Adrenal gland (tissue), 12 donors: Measurements from ENCODE around the gene DUSP7. TPM values are rescaled to one million over a fixed set of nuclear protein-coding genes. Genes with fewer than 3 reads are reported as not detected.

Source experiments
- DNase-seq, 7 donors: peaks; one replicate each; pipeline ENCODE4 v3.0.0-alpha.2; 2019 to 2020
- H3K27ac ChIP-seq, 5 donors: fragments of 200-600 bp; sonication (generic) in 4 of 5; 1 replicate in 3 of 5; 2 replicates in 2 of 5; pipeline versions ENCODE4 v1.5.1 to v1.8.0; 2016 to 2020; ENCODE audit warnings: mild to moderate bottlenecking in 1 of 5
- H3K27me3 ChIP-seq: fragments of 200-600 bp; 2 replicates; pipeline ENCODE4 v1.8.0; 2021
- H3K36me3 ChIP-seq, 2 donors: fragments of 200-600 bp; replicated peaks in 1 of 2; 1 replicate in 1 of 2; 2 replicates in 1 of 2; pipeline versions ENCODE4 v1.5.1 to v1.8.0; 2018 to 2022
- H3K4me1 ChIP-seq, 2 donors: fragments of 200-600 bp; replicated peaks in 1 of 2; 1 replicate in 1 of 2; 2 replicates in 1 of 2; pipeline versions ENCODE4 v1.5.1 to v1.8.0; 2018 to 2021
- H3K4me3 ChIP-seq, 4 donors: fragments of 200-600 bp; sonication (generic) in 3 of 4; one replicate each; pipeline ENCODE4 v1.5.1; 2016 to 2018
- H3K9me3 ChIP-seq, 3 donors: fragments of 200-600 bp; sonication (generic) in 1 of 3; replicated peaks in 1 of 3; 1 replicate in 2 of 3; 2 replicates in 1 of 3; pipeline versions ENCODE4 v1.5.1 to v1.8.0; 2016 to 2021
- POLR2A ChIP-seq, 2 donors: fragments of 450-650 bp; IDR thresholded peaks; one replicate each; pipeline ENCODE4 v1.6.1; 2017; ENCODE audit warnings: antibody characterized with exemption in 2 of 2, mild to moderate bottlenecking in 2 of 2, moderate library complexity in 1 of 2
- WGBS, 4 donors: extraction: QIAGEN DNeasy Blood & Tissue Kit in 2 of 4; methylation state at CpG; one replicate each; pipeline versions ENCODE4 v1.1.5 to v1.1.7; 2013 to 2017; 5-methylcytosine and 5-hydroxymethylcytosine counted together
- intact Hi-C, 2 donors: fragments of 100-400 bp; cut with DNase I; formaldehyde crosslinking; loops; one replicate each; pipeline versions ENCODE4 v1.14.1 to v1.15.0; 2022 to 2023
- polyA plus RNA-seq, 3 donors: library from polyadenylated mRNA; stranded (reverse); fragments of 200-250 nt in 2 of 3; fragments of 350-450 nt in 1 of 3; fragmentation: Illumina TruSeq in 1 of 3; extraction: RNeasy Lipid Tissue Mini Kit (QIAGEN cat#74804) in 1 of 3; gene quantifications; one replicate each; pipeline ENCODE4 v1.2.3, GENCODE V29; 2013 to 2014
- total RNA-seq, 9 donors: library from RNA; depleted of rRNA in 4 of 9; stranded (reverse); fragments of >200 nt in 4 of 9; fragments of 120-200 nt in 1 of 9; fragmentation: NEBNext Ultra II Directional in 1 of 9; extraction: Animal tissue kit (Norgen Biotek cat#: 25700) in 1 of 9; gene quantifications; one replicate each; pipeline versions ENCODE4 v1.1.0 to v1.2.4, GENCODE V29; 2013 to 2023
- TF ChIP-seq, protein P1 (sequence below), 6 experiments: fragments of 450-650 bp in 4 of 6; fragments of 200-600 bp in 2 of 6; sonication (generic) in 1 of 6; IDR thresholded peaks; 1 replicate in 5 of 6; 2 replicates in 1 of 6; pipeline versions ENCODE4 v1.5.1 to v1.8.0; 2016 to 2021; ENCODE audit warnings: antibody characterized with exemption in 6 of 6, mild to moderate bottlenecking in 2 of 6, moderate library complexity in 1 of 6
- donor health status: healthy with polysubstance abuse.
- donor health status: Bipolar disorder and iron deficiency.
- donor health status: DM: yes; HTN: yes; CAD: no.
- donor health status: DM: no; HTN: no; CAD: no.
- donor health status: DM: no; HTN: no; CAD: no.
- donor health status: DM: yes; HTN: yes; CAD: no.

Gene DUSP7
- total and polyA plus RNA-seq, 12 donors = 5.5 to 35.0 (median 14.4) TPM

DNA sequence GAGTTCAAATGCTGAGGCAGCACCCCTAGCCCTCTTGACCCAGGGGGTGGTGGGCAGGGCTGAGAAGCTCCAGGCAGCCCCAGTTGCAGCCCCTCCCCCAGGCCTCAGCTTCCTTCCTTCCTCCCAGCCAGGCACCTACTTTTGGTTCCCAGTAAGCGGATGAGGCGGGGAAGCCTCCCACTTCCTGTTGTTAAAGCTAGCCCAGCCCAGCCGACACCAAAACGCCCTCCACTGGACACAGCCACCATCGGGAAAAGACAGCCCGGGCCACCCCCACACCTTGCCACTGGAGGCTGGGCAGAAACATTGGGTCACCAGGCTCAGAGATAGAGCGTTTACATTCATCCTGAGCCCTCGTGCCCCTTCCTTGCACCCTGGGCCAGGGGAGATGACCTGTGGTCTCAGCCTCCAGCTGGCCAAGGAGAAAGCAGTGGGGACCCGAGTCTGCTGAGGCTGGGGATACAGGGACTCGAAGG, 3.5 kb downstream of the DUSP7 start:
- peaks cover 0 to 51% of the 10 kb centered on the region in 2 donors for H3K36me3 ChIP-seq
- H3K9me3 ChIP-seq = no peaks in the 10 kb centered on the region
- peak; percentile 76 to 94 (median 81) for DNase-seq
- peak overlapping the region in 4 of 5 donors; percentile 1 to 91 (median 66) for H3K27ac ChIP-seq
- intact Hi-C loops = loop anchor here (5.0 kb wide), 2 partner anchors 36 to 51 kb away; no protein-coding TSS in a partner anchor
- H3K4me3 ChIP-seq = peak overlapping the region in 1 of 4 donors; percentile 39
- TF ChIP-seq POLR2A (IDR thresholded peaks at IDR 0.05) = no peak
- TF ChIP-seq, protein P1, sequence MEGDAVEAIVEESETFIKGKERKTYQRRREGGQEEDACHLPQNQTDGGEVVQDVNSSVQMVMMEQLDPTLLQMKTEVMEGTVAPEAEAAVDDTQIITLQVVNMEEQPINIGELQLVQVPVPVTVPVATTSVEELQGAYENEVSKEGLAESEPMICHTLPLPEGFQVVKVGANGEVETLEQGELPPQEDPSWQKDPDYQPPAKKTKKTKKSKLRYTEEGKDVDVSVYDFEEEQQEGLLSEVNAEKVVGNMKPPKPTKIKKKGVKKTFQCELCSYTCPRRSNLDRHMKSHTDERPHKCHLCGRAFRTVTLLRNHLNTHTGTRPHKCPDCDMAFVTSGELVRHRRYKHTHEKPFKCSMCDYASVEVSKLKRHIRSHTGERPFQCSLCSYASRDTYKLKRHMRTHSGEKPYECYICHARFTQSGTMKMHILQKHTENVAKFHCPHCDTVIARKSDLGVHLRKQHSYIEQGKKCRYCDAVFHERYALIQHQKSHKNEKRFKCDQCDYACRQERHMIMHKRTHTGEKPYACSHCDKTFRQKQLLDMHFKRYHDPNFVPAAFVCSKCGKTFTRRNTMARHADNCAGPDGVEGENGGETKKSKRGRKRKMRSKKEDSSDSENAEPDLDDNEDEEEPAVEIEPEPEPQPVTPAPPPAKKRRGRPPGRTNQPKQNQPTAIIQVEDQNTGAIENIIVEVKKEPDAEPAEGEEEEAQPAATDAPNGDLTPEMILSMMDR (IDR thresholded peaks at IDR 0.05) = peak in 4 of 6 experiments; percentile 18 to 58 (median 36)
- peaks cover 23 to 71% of the 10 kb centered on the region in 2 donors for H3K4me1 ChIP-seq
- 18 to 53% (median 35%) methylated on average over 5 to 10 of the region's 10 CpGs for whole genome bisulfite sequencing, 4 donors
- H3K27me3 ChIP-seq = no peaks in the 10 kb centered on the region

GRCh38 chr3:52051444-52051843, 4.9 kb downstream of the DUSP7 start:
- intact Hi-C loops = loop anchor here (5.0 kb wide), 2 partner anchors 34 to 49 kb away; no protein-coding TSS in a partner anchor

GRCh38 chr3:52050571-52050970, 5.8 kb downstream of the DUSP7 start:
- WGBS, 4 donors = 88 to 96% (median 94%) methylated on average over 8 to 21 of the region's 21 CpGs
- Histone ChIP-seq H3K9me3 (no peaks in the 10 kb centered on the region), H3K4me3 (no peak overlapping the region), H3K36me3 (peaks cover 0 to 51% of the 10 kb centered on the region in 2 donors), H3K27me3 (no peaks in the 10 kb centered on the region), H3K27ac (peak overlapping the region in 1 of 5 donors; percentile 87), H3K4me1 (peaks cover 32 to 73% of the 10 kb centered on the region in 2 donors)
- intact Hi-C loops = loop anchor here (5.0 kb wide), 2 partner anchors 33 to 48 kb away; no protein-coding TSS in a partner anchor
- no peak for DNase-seq
- TF ChIP-seq POLR2A (IDR thresholded peaks at IDR 0.05) = no peak
- TF ChIP-seq, protein P1 (IDR thresholded peaks at IDR 0.05) = no peak

More at GRCh38 chr3:52051444-52051843, 4.9 kb downstream of the DUSP7 start:
- WGBS, 4 donors = 28 to 50% (median 44%) methylated on average over 1 to 8 of the region's 8 CpGs
- DNase-seq = peak; percentile 76 to 87 (median 80)
- Histone ChIP-seq H3K4me1 (peaks cover 32 to 71% of the 10 kb centered on the region in 2 donors), H3K36me3 (peaks cover 0 to 51% of the 10 kb centered on the region in 2 donors), H3K27me3 (no peaks in the 10 kb centered on the region), H3K27ac (peak overlapping the region in 3 of 5 donors; percentile 34 to 91 (median 87)), H3K4me3 (no peak overlapping the region), H3K9me3 (no peaks in the 10 kb centered on the region)
- peak in 1 of 2 donors; percentile 6 for TF ChIP-seq POLR2A (IDR thresholded peaks at IDR 0.05)
- TF ChIP-seq, protein P1 (IDR thresholded peaks at IDR 0.05) = no peak

- peak overlapping the region in 1 of 5 donors; percentile 21 for H3K27ac ChIP-seq
- no peaks in the 10 kb centered on the region for H3K27me3 ChIP-seq
- no peaks in the 10 kb centered on the region for H3K9me3 ChIP-seq
- intact Hi-C loops = no loop called here
- TF ChIP-seq POLR2A (IDR thresholded peaks at IDR 0.05) = no peak
- TF ChIP-seq, protein P1 (IDR thresholded peaks at IDR 0.05) = no peak
- no peak for DNase-seq
- peaks cover 0 to 51% of the 10 kb centered on the region in 2 donors for H3K36me3 ChIP-seq
- H3K4me3 ChIP-seq = no peak overlapping the region
- 78 to 87% (median 83%) methylated on average over 2 of the region's 2 CpGs for WGBS, 4 donors
- peaks cover 28 to 64% of the 10 kb centered on the region in 2 donors for H3K4me1 ChIP-seq
Measured at GRCh38 chr3:52049503-52049902, 6.9 kb downstream of the DUSP7 start.
